Measurements from ENCODE around the gene SH3GL2.

GRCh38 chr9:17532461-17532860 is 46.4 kb upstream of the SH3GL2 start:
- TF ChIP-seq, protein P1, sequence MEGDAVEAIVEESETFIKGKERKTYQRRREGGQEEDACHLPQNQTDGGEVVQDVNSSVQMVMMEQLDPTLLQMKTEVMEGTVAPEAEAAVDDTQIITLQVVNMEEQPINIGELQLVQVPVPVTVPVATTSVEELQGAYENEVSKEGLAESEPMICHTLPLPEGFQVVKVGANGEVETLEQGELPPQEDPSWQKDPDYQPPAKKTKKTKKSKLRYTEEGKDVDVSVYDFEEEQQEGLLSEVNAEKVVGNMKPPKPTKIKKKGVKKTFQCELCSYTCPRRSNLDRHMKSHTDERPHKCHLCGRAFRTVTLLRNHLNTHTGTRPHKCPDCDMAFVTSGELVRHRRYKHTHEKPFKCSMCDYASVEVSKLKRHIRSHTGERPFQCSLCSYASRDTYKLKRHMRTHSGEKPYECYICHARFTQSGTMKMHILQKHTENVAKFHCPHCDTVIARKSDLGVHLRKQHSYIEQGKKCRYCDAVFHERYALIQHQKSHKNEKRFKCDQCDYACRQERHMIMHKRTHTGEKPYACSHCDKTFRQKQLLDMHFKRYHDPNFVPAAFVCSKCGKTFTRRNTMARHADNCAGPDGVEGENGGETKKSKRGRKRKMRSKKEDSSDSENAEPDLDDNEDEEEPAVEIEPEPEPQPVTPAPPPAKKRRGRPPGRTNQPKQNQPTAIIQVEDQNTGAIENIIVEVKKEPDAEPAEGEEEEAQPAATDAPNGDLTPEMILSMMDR (conservative IDR thresholded peaks at IDR 0.05; ENCODE audit: low read length), result no peak
- TF ChIP-seq EZH2phosphoT487 (IDR thresholded peaks at IDR 0.05; ENCODE audit: borderline replicate concordance), result no peak
